ENCODE measurements around the gene AADACL2.
"Not testable (repeated sequence)": the region's sequence is repeated elsewhere in the genome, so short reads cannot be mapped to it uniquely, and the experiment has no call there.

AADACL2 gene

DNA sequence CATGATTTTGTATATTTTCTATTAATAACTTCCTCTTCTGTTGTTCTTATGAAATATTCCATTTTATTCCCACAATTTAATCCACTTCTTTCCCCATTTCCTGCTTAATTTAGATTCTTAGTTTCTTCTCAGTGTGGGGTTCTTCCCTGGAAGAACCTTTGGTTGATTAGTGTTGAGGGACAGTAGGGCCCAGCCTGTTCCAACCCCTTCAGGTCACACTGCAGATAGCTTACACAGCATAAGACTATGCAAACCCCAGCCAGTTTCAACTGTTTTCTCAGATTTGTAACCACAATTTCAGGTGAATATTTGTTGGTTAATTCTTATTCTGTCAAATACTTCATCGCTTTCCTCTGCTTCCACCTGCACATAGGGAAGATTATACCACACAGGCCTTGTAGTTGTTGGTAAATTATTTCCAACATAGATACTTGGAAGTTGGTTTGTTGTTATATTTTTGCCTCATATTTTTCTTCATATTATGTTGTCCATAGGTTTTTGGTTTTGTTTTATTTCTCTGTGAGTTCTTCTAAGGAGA is 34.7 kb downstream of the AADACL2 start:
- no peak for DNase-seq

GRCh38 chr3:151769175-151769574 is 35.4 kb downstream of the AADACL2 start:
- DNase-seq, result no peak

DNA sequence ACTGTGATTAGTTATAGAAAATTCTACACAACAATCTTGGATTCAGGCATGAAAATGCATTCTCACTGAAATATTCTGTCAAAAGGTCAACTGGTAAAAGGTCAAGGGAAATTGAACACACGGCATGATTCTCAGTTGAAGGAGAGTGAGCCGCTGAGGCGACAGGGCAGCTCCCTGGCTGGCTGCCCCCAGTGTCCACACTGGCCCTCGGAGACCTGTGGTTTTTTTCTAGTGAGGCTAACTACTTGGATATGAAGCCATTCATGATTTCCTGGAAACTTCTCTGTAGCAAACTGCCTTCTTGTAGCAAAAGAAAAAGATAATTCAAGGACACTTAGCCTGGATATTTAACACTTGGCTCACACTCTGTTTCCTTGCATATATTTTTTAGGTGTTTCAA is 37.2 kb downstream of the AADACL2 start:
- DNase-seq, result no peak

DNA sequence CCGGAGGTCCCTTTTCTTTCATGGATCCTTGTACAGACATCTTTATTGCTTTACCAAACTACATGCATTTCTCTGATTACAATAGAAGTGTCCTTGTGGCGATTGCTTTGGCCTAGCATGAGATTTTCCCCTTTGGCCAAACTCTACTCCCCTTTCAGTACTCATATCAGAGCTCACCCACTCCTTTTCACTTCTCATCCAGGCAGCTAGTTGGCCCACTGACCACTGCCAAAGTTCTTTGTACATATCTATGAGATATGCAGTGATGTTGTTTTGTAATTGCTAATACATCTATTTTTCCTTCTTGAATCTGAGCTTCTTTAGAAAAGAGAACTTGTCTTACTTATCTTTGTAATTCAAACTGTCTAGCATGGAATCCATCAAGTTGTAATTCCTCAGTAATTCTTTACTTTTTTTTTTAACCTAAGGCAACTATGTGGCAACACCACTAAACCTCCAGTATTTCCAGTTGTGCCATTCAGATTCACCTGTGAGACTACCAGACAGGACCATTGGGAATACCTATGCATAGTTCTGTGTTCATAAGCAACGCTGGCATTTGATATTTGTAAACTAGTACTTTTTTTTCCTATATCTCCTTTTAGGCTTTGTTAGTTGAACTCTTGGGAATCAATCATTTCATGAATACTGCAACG is 39.2 kb downstream of the AADACL2 start:
- DNase-seq, result no peak

DNA sequence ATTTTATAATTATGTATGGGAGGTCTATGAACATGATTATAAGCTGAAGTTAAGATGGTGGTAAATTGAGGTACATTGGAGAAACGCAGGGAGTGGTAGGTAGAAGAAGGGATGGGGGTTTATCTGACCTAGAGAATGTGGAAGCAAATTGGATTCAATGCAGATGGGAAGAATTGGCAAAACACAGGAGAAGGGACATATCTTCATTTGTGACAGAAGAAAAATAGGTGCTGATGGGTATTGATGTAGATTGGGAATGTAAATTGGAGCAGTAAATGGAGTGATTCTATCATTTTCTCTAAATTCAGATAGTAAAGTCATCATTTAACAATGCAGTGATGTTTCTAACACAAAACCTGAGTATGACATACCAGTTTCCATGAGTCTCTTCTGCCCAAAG is 40.5 kb downstream of the AADACL2 start:
- DNase-seq, result no peak

GRCh38 chr3:151774910-151775309 is 41.2 kb downstream of the AADACL2 start:
- DNase-seq, result no peak

- DNase-seq, result no peak
Measured at GRCh38 chr3:151775314-151776258, 41.9 kb downstream of the AADACL2 start.

DNA sequence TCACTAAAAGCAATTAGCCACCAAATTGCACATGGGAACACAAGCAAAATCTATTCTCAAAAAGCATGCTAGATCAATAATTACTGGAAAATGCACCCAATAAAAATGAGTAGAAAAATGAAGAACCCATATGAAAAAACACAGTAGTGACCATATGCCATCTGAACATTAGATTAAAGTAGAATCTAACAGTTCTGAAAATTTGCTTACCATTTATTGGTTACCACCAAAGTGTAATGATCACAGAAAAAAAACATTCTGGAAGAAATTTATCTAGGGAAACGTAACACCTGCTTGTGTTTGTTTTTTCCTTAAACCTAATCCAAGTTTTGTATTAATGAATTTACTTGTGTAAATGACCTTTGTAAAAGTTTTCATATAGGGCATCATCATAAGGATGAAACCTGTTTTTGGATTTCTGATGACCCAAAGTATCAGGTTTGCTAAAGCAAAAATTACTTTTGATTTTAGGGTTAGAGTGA is 42.6 kb downstream of the AADACL2 start:
- no peak for DNase-seq

- no peak for DNase-seq
Measured at GRCh38 chr3:151777880-151778279, 44.2 kb downstream of the AADACL2 start.

GRCh38 chr3:151787626-151788025 is 53.9 kb downstream of the AADACL2 start:
- DNase-seq, result no peak

- no peak for DNase-seq
Measured at GRCh38 chr3:151788401-151788800, 54.7 kb downstream of the AADACL2 start.

DNA sequence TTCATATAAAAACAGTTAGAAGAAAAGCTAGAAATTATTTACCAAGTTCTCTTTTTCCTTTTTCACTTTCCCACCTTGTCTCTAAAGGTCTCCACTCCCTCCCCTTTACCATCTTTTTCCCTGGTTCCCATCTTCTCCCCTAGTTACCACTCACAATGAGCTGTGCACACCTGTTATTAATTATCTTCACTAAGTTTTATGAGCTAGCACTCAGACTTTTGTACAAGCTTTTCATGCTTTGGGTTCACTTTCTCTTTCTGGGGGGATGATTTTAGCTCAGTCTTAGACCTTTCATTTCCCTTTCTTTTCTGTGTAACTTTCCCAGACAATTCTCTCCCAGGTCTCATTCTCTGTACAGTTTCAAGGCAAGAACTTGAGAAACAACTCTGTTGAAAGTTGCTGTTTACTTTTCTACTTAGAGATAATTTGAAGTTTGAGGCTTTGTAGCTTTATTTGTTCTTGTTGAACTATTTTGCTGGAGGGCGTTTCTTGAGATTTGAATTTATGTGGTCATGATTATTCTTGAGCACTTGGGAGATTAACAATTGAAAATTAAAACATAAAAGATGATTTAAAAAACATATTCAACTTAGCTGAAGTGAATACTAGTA is 56.2 kb downstream of the AADACL2 start:
- no peak for DNase-seq

DNA sequence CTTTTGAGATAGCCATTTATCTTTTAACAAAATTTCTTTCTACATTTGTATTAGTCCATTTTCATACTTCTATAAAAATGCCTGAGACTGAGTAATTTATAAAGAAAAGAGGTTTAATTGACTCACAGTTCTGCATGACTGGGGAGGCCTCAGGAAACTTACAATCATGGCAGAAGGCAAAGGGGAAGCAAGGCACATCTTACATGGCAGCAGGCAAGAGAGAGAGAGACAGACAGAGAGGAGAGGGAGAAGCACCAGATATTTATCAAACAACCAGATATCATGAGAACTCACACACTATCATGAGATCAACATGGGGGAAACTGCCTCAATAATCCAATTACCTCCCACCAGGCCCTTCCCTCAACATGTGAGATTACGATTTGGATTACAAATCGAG is 57.0 kb downstream of the AADACL2 start:
- DNase-seq, result not testable (repeated sequence)

DNA sequence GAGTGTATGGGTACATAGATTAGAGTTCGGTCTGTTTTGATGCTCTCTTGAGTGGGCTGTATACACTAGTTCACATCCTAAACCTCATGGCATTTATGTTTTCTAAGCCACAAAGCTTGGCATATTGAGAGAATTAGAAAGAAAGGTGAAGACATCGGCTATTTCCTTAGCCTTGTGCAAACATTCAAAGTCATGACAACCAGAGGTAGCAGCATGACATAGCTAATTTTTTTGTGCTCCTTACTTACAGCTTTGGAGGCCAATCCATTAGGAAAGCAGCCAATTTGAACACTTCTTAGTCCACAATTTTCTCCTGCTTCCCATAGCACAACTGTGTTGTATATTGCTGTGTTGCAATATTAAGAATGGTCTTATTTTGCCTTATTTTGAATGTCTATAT is 58.7 kb downstream of the AADACL2 start:
- no peak for DNase-seq

DNA sequence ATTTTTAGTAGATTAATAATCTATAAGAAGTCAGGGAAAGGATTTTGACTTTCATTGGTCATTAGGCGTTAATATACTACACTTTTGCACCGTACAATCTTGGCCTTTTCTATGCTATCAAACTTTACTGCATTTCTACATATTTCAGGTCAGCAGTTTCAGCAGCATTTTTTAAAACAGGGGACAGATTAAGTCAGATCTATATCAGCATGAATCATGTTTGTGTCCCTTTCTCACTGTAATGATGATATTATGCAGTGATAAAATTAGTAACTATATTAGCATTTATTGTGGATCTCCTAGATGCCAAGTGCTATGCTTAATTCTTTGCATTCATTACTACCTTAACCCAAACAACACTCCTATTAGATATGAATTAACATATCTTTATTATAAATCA is 59.9 kb downstream of the AADACL2 start:
- no peak for DNase-seq

GRCh38 chr3:151794080-151794479 is 60.4 kb downstream of the AADACL2 start:
- no peak for DNase-seq

DNA sequence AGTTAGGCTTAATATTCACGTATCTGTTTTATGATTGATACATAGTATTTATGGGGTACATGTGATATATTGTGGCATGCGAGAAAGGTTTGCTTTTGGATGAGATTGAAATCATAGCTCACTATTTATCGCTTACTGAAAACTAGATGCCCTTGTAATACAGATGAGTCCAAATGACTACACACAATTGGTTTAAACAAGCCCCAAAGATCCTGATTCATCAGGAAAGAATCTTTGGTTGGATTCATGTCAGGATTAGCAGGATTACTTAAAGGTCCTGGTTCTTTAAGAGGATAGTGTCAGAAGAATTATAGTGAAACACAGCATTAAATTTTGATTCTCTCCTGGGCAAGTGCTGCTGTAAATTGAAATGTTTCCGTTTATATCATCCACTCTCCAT is 61.5 kb downstream of the AADACL2 start:
- no peak for DNase-seq

- DNase-seq, result no peak
Measured at GRCh38 chr3:151796105-151796680, 62.5 kb downstream of the AADACL2 start.

- no peak for DNase-seq
Measured at GRCh38 chr3:151798466-151798865, 64.7 kb downstream of the AADACL2 start.

- no peak for DNase-seq
Measured at GRCh38 chr3:151800431-151800830, 66.7 kb downstream of the AADACL2 start.

- DNase-seq, result no peak
Measured at GRCh38 chr3:151804267-151804666, 70.5 kb downstream of the AADACL2 start.

DNA sequence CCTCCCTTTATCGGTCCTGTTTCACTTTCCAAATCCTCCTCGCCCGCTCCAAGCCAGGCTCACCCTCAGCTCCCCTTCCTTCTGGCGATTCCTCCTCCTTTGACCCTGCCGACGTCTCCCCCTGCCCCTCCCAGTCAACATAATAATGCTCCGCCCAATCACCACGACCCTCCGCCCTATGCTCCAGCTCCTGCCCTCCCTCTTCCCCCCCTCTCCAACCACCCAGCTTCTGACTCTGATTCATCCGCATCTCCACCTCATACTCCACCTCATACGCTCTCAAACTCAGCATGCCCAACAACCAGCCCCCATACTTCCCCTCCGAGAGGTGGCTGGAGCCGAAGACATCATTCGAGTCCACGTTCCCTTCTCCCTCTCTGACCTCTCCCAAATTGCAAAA is 73.1 kb downstream of the AADACL2 start:
- no peak for DNase-seq
